Measurements from ENCODE around the gene ELF3. TPM values are rescaled to one million over a fixed set of nuclear protein-coding genes. Genes with fewer than 3 reads are reported as not detected.

ELF3 gene
- total and polyA plus RNA-seq, 2 of the 13 experiments (the other 11 are each of a cell fraction or from before 2014, with no cell fraction given) = 11.5 to 55.1 TPM

GRCh38 chr1:202009326-202010179, 834 bp upstream of the ELF3 start (continued):
- no peak for TF ChIP-seq CSRNP2 (CRISPR knock-in tag; conservative IDR thresholded peaks at IDR 0.05; ENCODE audit: low read depth)
- TF ChIP-seq, protein P1, sequence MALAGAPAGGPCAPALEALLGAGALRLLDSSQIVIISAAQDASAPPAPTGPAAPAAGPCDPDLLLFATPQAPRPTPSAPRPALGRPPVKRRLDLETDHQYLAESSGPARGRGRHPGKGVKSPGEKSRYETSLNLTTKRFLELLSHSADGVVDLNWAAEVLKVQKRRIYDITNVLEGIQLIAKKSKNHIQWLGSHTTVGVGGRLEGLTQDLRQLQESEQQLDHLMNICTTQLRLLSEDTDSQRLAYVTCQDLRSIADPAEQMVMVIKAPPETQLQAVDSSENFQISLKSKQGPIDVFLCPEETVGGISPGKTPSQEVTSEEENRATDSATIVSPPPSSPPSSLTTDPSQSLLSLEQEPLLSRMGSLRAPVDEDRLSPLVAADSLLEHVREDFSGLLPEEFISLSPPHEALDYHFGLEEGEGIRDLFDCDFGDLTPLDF (CRISPR knock-in tag; IDR thresholded peaks at IDR 0.05) = no peak
- TF ChIP-seq BCL6 (CRISPR knock-in tag; IDR thresholded peaks at IDR 0.05) = peak; percentile 27; the same call in 1 of the 2 replicates
- TF ChIP-seq ELF3 (CRISPR knock-in tag; IDR thresholded peaks at IDR 0.05) = no peak
- no peak for TF ChIP-seq ZNF570 (CRISPR knock-in tag; IDR thresholded peaks at IDR 0.05; ENCODE audit: borderline replicate concordance)
- TF ChIP-seq SALL2 (CRISPR knock-in tag; IDR thresholded peaks at IDR 0.05) = 0 out of 2 replicates have a peak, but pooled peaks have one; percentile 10
- no peak for TF ChIP-seq ZNF430 (CRISPR knock-in tag; IDR thresholded peaks at IDR 0.05)
- TF ChIP-seq PCBP1 (IDR thresholded peaks at IDR 0.05; ENCODE audit: borderline replicate concordance, low read depth, low read length) = no peak
- TF ChIP-seq GATAD2A (CRISPR knock-in tag; IDR thresholded peaks at IDR 0.05) = peak; percentile 42; the same call in 1 of the 2 replicates
- no peak for TF ChIP-seq GFI1 (CRISPR knock-in tag; IDR thresholded peaks at IDR 0.05; ENCODE audit: borderline replicate concordance)
- TF ChIP-seq SP2 (CRISPR knock-in tag; IDR thresholded peaks at IDR 0.05) = no peak
- TF ChIP-seq ZNF280B (CRISPR knock-in tag; IDR thresholded peaks at IDR 0.05; ENCODE audit: borderline replicate concordance) = no peak
- TF ChIP-seq ZNF615 (CRISPR knock-in tag; IDR thresholded peaks at IDR 0.05; ENCODE audit: borderline replicate concordance) = no peak
- TF ChIP-seq SETDB1 (CRISPR knock-in tag; IDR thresholded peaks at IDR 0.05; ENCODE audit: borderline replicate concordance) = no peak
- TF ChIP-seq ARID5B (CRISPR knock-in tag; IDR thresholded peaks at IDR 0.05) = no peak
- no peak for TF ChIP-seq RCOR2 (CRISPR knock-in tag; IDR thresholded peaks at IDR 0.05)
- TF ChIP-seq SIX4 (CRISPR knock-in tag; IDR thresholded peaks at IDR 0.05) = no peak
- TF ChIP-seq TBX2 (CRISPR knock-in tag; IDR thresholded peaks at IDR 0.05; ENCODE audit: borderline replicate concordance) = no peak
- no peak for TF ChIP-seq ZNF660 (CRISPR knock-in tag; IDR thresholded peaks at IDR 0.05; ENCODE audit: borderline replicate concordance, low read depth)
- no peak for TF ChIP-seq MTA3 (CRISPR knock-in tag; IDR thresholded peaks at IDR 0.05)
- TF ChIP-seq CHCHD3 (CRISPR knock-in tag; IDR thresholded peaks at IDR 0.05) = no peak
